GM18508 (cell line): Measurements from ENCODE around the gene FAM72A.
"Not testable (repeated sequence)": the region's sequence is repeated elsewhere in the genome, so short reads cannot be mapped to it uniquely, and the experiment has no call there.

Experiments used
- ATAC-seq: cut with Tn5 transposase; IDR thresholded peaks from one replicate; pipeline ENCODE4 v1.9.1; 2021; ENCODE audit warnings: moderate number of reproducible peaks; ENCODE audit not compliant: insufficient read depth, unreplicated experiment

FAM72A gene

GRCh38 chr1:206202789-206203363, at the start of gene FAM72A:
Gene FAM72A (minus strand): TSS chr1:206202839. CDS start chr1:206202025, 814 bp downstream.
- peak; percentile 88 for ATAC-seq

- ATAC-seq = not testable (repeated sequence)
Observed at GRCh38 chr1:206250953-206251681, 48.5 kb upstream of the FAM72A start.

GRCh38 chr1:206246129-206246886, 43.7 kb upstream of the FAM72A start:
- not testable (repeated sequence) for ATAC-seq

GRCh38 chr1:206245479-206245878, 42.8 kb upstream of the FAM72A start:
- not testable (repeated sequence) for ATAC-seq

- peak; percentile 96 for ATAC-seq
Observed at GRCh38 chr1:206243335-206243734, 40.7 kb upstream of the FAM72A start.

- ATAC-seq = not testable (repeated sequence)
Observed at GRCh38 chr1:206240288-206240687, 37.6 kb upstream of the FAM72A start.

GRCh38 chr1:206235190-206235589, 32.6 kb upstream of the FAM72A start:
- ATAC-seq = not testable (repeated sequence)

- not testable (repeated sequence) for ATAC-seq
Observed at GRCh38 chr1:206234189-206234916, 31.7 kb upstream of the FAM72A start.

GRCh38 chr1:206232970-206233645, 30.5 kb upstream of the FAM72A start:
- ATAC-seq = not testable (repeated sequence)

- not testable (repeated sequence) for ATAC-seq
Observed at GRCh38 chr1:206231989-206232388, 29.4 kb upstream of the FAM72A start.

GRCh38 chr1:206229286-206229685, 26.6 kb upstream of the FAM72A start:
- ATAC-seq = not testable (repeated sequence)

GRCh38 chr1:206226886-206227285, 24.2 kb upstream of the FAM72A start:
- not testable (repeated sequence) for ATAC-seq

- not testable (repeated sequence) for ATAC-seq
Observed at GRCh38 chr1:206225386-206225785, 22.7 kb upstream of the FAM72A start.

GRCh38 chr1:206224190-206224776, 21.6 kb upstream of the FAM72A start:
- ATAC-seq = not testable (repeated sequence)

- ATAC-seq = not testable (repeated sequence)
Observed at GRCh38 chr1:206221585-206221984, 18.9 kb upstream of the FAM72A start.

GRCh38 chr1:206220332-206221000, 17.8 kb upstream of the FAM72A start:
- not testable (repeated sequence) for ATAC-seq

- not testable (repeated sequence) for ATAC-seq
Observed at GRCh38 chr1:206219514-206220331, 17.1 kb upstream of the FAM72A start.

GRCh38 chr1:206218765-206219164, 16.1 kb upstream of the FAM72A start:
- not testable (repeated sequence) for ATAC-seq
